Fibroblast of villous mesenchyme (primary cell): Measurements from ENCODE around the gene MEDAG. TPM values are rescaled to one million over a fixed set of nuclear protein-coding genes. Genes with fewer than 3 reads are reported as not detected.

Experiments used
- DNase-seq: peaks from one replicate; pipeline ENCODE4 v3.0.0-alpha.2; 2010; ENCODE audit warnings: low read depth
- H3K4me3 ChIP-seq: 2 replicates; pipeline ENCODE4 v1.5.1; 2011; ENCODE audit warnings: low read depth, mild to moderate bottlenecking, low read length
- CTCF ChIP-seq: IDR thresholded peaks from 2 replicates; pipeline ENCODE4 v1.5.1; 2012; ENCODE audit warnings: low read depth, mild to moderate bottlenecking, low read length; ENCODE audit not compliant: insufficient read depth
- total RNA-seq: library from RNA; depleted of rRNA; stranded (reverse); fragments of >200 nt; gene quantifications from 2 replicates; pipeline ENCODE4 v1.2.3, GENCODE V29; 2012

Gene MEDAG
- total RNA-seq, 1 donor, result 12.1 TPM

- DNase-seq, result peak; percentile 56
- no peak overlapping the region for H3K4me3 ChIP-seq
- TF ChIP-seq CTCF, result peak; percentile 74
Measured at GRCh38 chr13:30892966-30893365, 13.1 kb upstream of the MEDAG start.

- no peak for TF ChIP-seq CTCF
- peak; percentile 92 for DNase-seq
Measured at GRCh38 chr13:30895773-30896172, 10.3 kb upstream of the MEDAG start.

GRCh38 chr13:30898070-30898469 lies 8.0 kb upstream of the MEDAG start:
- TF ChIP-seq CTCF, result no peak
- H3K4me3 ChIP-seq, result no peak overlapping the region
- DNase-seq, result no peak

More at GRCh38 chr13:30895773-30896172, 10.3 kb upstream of the MEDAG start:
- H3K4me3 ChIP-seq, result no peak overlapping the region

GRCh38 chr13:30898678-30899241 lies 7.3 kb upstream of the MEDAG start:
- TF ChIP-seq CTCF, result no peak
- peak; percentile 99 for DNase-seq
- H3K4me3 ChIP-seq, result no peak overlapping the region

- TF ChIP-seq CTCF, result no peak
- no peak for DNase-seq
- H3K4me3 ChIP-seq, result no peak overlapping the region
Measured at GRCh38 chr13:30900436-30900835, 5.6 kb upstream of the MEDAG start.

GRCh38 chr13:30900952-30901749 lies 4.9 kb upstream of the MEDAG start:
- DNase-seq, result no peak
- H3K4me3 ChIP-seq, result no peak overlapping the region
- no peak for TF ChIP-seq CTCF

- no peak for TF ChIP-seq CTCF
- DNase-seq, result no peak
- no peak overlapping the region for H3K4me3 ChIP-seq
Measured at GRCh38 chr13:30904043-30904442, 2.0 kb upstream of the MEDAG start.
